Measurements from ENCODE around the gene CEBPA. TPM values are rescaled to one million over a fixed set of nuclear protein-coding genes. Genes with fewer than 3 reads are reported as not detected.

Gene CEBPA
- total and polyA plus RNA-seq, 8 donors, result 4.4 to 18.7 (median 8.2) TPM

DNA sequence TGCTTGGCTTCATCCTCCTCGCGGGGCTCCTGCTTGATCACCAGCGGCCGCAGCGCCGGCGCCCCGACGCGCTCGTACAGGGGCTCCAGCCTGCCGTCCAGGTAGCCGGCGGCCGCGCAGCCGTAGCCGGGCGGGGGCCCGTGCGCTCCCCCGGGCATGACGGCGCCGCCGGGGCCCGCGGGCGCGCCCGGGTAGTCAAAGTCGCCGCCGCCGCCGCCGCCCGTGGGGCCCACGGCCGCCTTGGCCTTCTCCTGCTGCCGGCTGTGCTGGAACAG lies 497 bp downstream of the CEBPA start:
- H3K36me3 ChIP-seq, result no peaks in the 10 kb centered on the region
- H3K27me3 ChIP-seq, result no peaks in the 10 kb centered on the region
- TF ChIP-seq, protein P1, sequence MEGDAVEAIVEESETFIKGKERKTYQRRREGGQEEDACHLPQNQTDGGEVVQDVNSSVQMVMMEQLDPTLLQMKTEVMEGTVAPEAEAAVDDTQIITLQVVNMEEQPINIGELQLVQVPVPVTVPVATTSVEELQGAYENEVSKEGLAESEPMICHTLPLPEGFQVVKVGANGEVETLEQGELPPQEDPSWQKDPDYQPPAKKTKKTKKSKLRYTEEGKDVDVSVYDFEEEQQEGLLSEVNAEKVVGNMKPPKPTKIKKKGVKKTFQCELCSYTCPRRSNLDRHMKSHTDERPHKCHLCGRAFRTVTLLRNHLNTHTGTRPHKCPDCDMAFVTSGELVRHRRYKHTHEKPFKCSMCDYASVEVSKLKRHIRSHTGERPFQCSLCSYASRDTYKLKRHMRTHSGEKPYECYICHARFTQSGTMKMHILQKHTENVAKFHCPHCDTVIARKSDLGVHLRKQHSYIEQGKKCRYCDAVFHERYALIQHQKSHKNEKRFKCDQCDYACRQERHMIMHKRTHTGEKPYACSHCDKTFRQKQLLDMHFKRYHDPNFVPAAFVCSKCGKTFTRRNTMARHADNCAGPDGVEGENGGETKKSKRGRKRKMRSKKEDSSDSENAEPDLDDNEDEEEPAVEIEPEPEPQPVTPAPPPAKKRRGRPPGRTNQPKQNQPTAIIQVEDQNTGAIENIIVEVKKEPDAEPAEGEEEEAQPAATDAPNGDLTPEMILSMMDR (IDR thresholded peaks at IDR 0.05), result no peak
- peak overlapping the region in 3 of 4 donors; percentile 42 to 54 (median 52) for H3K27ac ChIP-seq
- no peak for FAIRE-seq
- peak overlapping the region; percentile 40 to 82 (median 72) for H3K4me3 ChIP-seq
- intact Hi-C loops (cut with DNase I), result no loop called here
- ATAC-seq, result no peak
- no peaks in the 10 kb centered on the region for H3K9me3 ChIP-seq
- H3K4me1 ChIP-seq, result peaks cover 15 to 33% (median 17%) of the 10 kb centered on the region in 3 donors
- no peak for DNase-seq
- WGBS, 2 donors, result 0 to 1% methylated on average over 14 to 41 of the region's 41 CpGs

DNA sequence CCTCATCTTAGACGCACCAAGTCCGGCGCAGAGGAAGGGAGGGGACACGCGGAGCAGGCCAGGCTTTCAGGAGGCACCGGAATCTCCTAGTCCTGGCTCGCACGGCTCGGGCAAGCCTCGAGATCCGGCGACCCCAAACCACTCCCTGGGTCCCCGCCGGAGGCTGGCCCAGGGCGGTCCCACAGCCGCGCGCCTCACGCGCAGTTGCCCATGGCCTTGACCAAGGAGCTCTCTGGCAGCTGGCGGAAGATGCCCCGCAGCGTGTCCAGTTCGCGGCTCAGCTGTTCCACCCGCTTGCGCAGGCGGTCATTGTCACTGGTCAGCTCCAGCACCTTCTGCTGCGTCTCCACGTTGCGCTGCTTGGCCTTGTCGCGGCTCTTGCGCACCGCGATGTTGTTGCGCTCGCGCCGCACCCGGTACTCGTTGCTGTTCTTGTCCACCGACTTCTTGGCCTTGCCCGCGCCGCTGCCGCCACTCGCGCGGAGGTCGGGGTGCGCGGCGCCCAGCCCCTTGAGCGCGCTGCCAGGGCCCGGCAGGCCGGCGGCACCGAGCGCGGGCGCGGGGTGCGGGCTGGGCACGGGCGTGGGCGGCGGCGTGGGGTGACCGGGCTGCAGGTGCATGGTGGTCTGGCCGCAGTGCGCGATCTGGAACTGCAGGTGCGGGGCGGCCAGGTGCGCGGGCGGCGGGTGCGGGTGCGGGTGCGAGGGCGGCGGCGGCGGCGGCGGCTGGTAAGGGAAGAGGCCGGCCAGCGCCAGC lies 1.0 kb downstream of the CEBPA start:
- no peak for FAIRE-seq
- no peak overlapping the region for H3K27ac ChIP-seq
- 1 to 3% methylated on average over 67 to 91 of the region's 91 CpGs for WGBS, 2 donors

DNA sequence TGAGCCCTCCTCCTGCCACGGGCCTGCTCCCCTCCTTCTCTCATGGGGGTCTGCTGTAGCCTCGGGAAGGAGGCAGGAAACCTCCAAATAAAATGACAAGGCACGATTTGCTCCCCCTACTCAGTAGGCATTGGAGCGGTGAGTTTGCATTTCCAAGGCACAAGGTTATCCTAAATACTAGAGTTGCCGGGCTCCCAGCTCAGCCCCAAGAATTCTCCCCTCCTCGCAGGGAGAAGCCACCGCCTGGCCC lies 1.5 kb downstream of the CEBPA start:
- intact Hi-C loops (cut with DNase I), result no loop called here
- Histone ChIP-seq H3K4me1 (peaks cover 13 to 24% (median 15%) of the 10 kb centered on the region in 3 donors), H3K27ac (no peak overlapping the region), H3K9me3 (no peaks in the 10 kb centered on the region), H3K36me3 (no peaks in the 10 kb centered on the region), H3K27me3 (no peaks in the 10 kb centered on the region), H3K4me3 (peak overlapping the region; percentile 28 to 82 (median 72))
- TF ChIP-seq, protein P1 (IDR thresholded peaks at IDR 0.05), result no peak
- DNase-seq, result no peak
- ATAC-seq, result no peak
- no peak for FAIRE-seq
- WGBS, 2 donors, result 10 to 11% methylated on average over 6 to 7 of the region's 7 CpGs

More for the DNA sequence above, 1.0 kb downstream of the CEBPA start:
- no peaks in the 10 kb centered on the region for H3K27me3 ChIP-seq
- no peaks in the 10 kb centered on the region for H3K9me3 ChIP-seq
- ATAC-seq (no peak), DNase-seq (peak in 4 of 6 donors; percentile 39 to 85 (median 62))
- intact Hi-C loops (cut with DNase I), result no loop called here
- H3K4me1 ChIP-seq, result peaks cover 13 to 29% (median 15%) of the 10 kb centered on the region in 3 donors
- no peaks in the 10 kb centered on the region for H3K36me3 ChIP-seq
- H3K4me3 ChIP-seq, result peak overlapping the region; percentile 40 to 82 (median 72)
- TF ChIP-seq, protein P1 (IDR thresholded peaks at IDR 0.05), result no peak

DNA sequence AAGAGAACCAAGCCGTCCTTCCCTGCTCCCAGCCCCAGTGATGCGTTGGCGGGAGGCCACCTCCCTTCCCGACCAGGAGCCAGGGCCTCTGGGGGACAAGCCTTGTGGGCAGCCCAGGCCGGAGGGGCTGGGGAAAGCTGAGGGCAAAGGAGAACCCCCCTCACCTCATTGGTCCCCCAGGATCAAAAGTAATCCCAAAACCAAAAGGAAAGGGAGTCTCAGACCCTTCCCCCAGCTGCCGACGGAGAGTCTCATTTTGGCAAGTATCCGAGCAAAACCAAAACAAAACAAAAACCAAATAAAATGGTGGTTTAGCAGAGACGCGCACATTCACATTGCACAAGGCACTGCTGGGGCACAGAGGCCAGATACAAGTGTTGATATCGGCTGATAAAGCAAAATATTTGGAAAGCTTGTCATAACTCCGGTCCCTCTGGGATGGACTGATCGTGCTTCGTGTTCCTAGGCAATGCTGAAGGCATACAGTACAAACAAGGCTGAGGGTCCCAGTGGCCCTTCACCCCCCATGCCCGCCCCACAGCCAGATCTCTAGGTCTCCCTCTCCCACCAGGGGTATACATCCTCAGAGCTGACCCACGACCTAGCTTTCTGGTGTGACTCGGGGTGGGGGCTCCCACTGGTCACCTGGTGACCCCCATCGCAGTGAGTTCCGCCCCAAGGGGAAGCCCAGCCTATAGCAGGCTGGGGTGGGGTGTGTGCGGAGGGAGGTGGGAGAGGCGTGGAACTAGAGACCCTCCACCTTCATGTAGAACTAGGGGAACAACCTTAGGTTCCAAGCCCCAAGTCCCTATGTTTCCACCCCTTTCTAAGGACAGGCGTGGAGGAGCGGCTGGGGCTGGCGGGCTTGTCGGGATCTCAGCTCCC lies 2.1 kb downstream of the CEBPA start:
- H3K4me3 ChIP-seq, result peak overlapping the region; percentile 28 to 82 (median 72)
- no peak overlapping the region for H3K27ac ChIP-seq
- WGBS, 2 donors, result 42 to 44% methylated on average over 25 of the region's 25 CpGs
- DNase-seq (peak in 2 of 6 donors; percentile 52 to 64), FAIRE-seq (no peak), ATAC-seq (no peak)
- H3K27me3 ChIP-seq, result no peaks in the 10 kb centered on the region
- no peaks in the 10 kb centered on the region for H3K36me3 ChIP-seq
- intact Hi-C loops (cut with DNase I), result no loop called here
- TF ChIP-seq, protein P1 (IDR thresholded peaks at IDR 0.05), result no peak
- H3K9me3 ChIP-seq, result no peaks in the 10 kb centered on the region
- peaks cover 10 to 19% (median 13%) of the 10 kb centered on the region in 3 donors for H3K4me1 ChIP-seq
